HEK293 (cell line): ENCODE measurements around the gene ARHGAP35.

Experiments used
- BCL11A ChIP-seq: fragments of 450-650 bp; formaldehyde crosslinking; IDR thresholded peaks from 2 replicates; pipeline ENCODE4 v1.5.1; 2016; ENCODE audit warnings: low read depth, missing biosample characterization, missing genetic modification characterization
- CTCF ChIP-seq: fragments of 450-650 bp; formaldehyde crosslinking; IDR thresholded peaks from 2 replicates; pipeline ENCODE4 v1.5.1; 2016; ENCODE audit warnings: missing biosample characterization, missing genetic modification characterization
- REST ChIP-seq: fragments of 450-650 bp; formaldehyde crosslinking; IDR thresholded peaks from 2 replicates; pipeline ENCODE4 v1.5.1; 2016; ENCODE audit warnings: missing biosample characterization, missing genetic modification characterization
- ZBTB20 ChIP-seq: fragments of 450-650 bp; formaldehyde crosslinking; IDR thresholded peaks from 2 replicates; pipeline ENCODE4 v1.5.1; 2016; ENCODE audit warnings: missing biosample characterization, missing genetic modification characterization
- ZNF2 ChIP-seq: fragments of 450-650 bp; formaldehyde crosslinking; IDR thresholded peaks from 2 replicates; pipeline ENCODE4 v1.5.1; 2016; ENCODE audit warnings: missing biosample characterization, missing genetic modification characterization
- ZNF311 ChIP-seq: fragments of 450-650 bp; formaldehyde crosslinking; IDR thresholded peaks from 2 replicates; pipeline ENCODE4 v1.5.1; 2017; ENCODE audit warnings: missing biosample characterization, missing genetic modification characterization, borderline replicate concordance
- ZNF416 ChIP-seq: fragments of 450-650 bp; formaldehyde crosslinking; IDR thresholded peaks from 2 replicates; pipeline ENCODE4 v1.5.1; 2016; ENCODE audit warnings: missing biosample characterization, missing genetic modification characterization
- ZNF600 ChIP-seq: fragments of 450-650 bp; formaldehyde crosslinking; IDR thresholded peaks from 2 replicates; pipeline ENCODE4 v1.5.1; 2016; ENCODE audit warnings: missing biosample characterization, missing genetic modification characterization
- ZXDB ChIP-seq: fragments of 450-650 bp; formaldehyde crosslinking; IDR thresholded peaks from 2 replicates; pipeline ENCODE4 v1.5.1; 2016; ENCODE audit warnings: missing biosample characterization, missing genetic modification characterization

GRCh38 chr19:46862503-46862834, 1.7 kb downstream of the ARHGAP35 start:
- TF ChIP-seq ZXDB (tag by site-specific recombination) (no peak), REST (peak; percentile 89), ZNF2 (tag by site-specific recombination) (no peak), BCL11A (tag by site-specific recombination) (no peak), ZNF311 (tag by site-specific recombination) (no peak), ZNF600 (tag by site-specific recombination) (no peak), CTCF (tag by site-specific recombination) (no peak), ZNF416 (tag by site-specific recombination) (no peak), ZBTB20 (tag by site-specific recombination) (no peak)
